SH-SY5Y (cell line): ENCODE measurements around the gene TTC28.

Experiments
- GATA2 ChIP-seq: IDR thresholded peaks from 2 replicates; pipeline ENCODE4 v1.6.1; 2011; ENCODE audit warnings: mild to moderate bottlenecking, low read depth, low read length
- GATA3 ChIP-seq: IDR thresholded peaks from 2 replicates; pipeline ENCODE4 v1.6.1; 2011; ENCODE audit warnings: low read depth, mild to moderate bottlenecking, low read length, moderate library complexity

DNA sequence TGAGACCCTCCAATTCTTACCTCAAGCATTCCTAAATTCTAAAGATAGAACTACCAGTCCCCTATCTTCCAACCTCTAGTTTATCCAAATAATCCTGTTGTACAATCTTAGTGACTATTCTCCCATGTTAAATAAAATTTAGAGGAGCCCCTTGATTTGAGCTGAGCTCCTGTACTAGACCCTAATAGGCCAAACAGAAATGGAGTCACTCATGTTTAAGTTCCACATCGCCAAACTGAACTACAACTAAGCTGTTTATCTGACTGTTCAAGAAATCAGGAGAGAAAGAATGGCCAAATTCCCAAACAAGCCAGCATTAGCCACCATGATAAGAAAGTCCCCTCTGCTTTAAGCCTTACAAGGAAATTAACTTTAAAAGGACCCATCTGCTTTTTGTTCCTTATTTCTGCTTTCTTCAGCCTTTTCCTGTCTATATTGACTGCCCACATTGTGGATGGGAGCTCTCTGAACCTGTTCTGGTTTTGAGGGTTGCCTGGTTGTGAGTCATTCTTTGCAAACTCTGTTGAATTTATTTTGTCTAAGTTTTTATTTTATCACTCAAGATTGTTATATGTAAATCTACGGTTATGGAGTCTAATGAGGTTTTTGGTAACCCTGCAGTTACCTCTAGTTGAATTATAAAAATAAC lies 90.4 kb downstream of the TTC28 start:
- TF ChIP-seq GATA2 (no peak), GATA3 (no peak)
